Measurements from ENCODE around the gene GPR161.

GPR161 gene

GRCh38 chr1:168091063-168091462 lies 45.7 kb downstream of the GPR161 start:
- H3K27ac Mint-ChIP-seq: no peak overlapping the region
- H3K4me1 Mint-ChIP-seq (ENCODE audit: low read depth): no peaks in the 10 kb centered on the region
- no peaks in the 10 kb centered on the region for H3K9me3 Mint-ChIP-seq
- no peaks in the 10 kb centered on the region for H3K36me3 Mint-ChIP-seq (ENCODE audit: low read depth)
- no peak overlapping the region for H3K4me3 Mint-ChIP-seq
- peaks cover 7% of the 10 kb centered on the region for H3K27me3 Mint-ChIP-seq

- H3K4me1 Mint-ChIP-seq (ENCODE audit: low read depth): no peaks in the 10 kb centered on the region
- no peak overlapping the region for H3K4me3 Mint-ChIP-seq
- H3K36me3 Mint-ChIP-seq (ENCODE audit: low read depth): no peaks in the 10 kb centered on the region
- H3K27ac Mint-ChIP-seq: no peak overlapping the region
- no peaks in the 10 kb centered on the region for H3K9me3 Mint-ChIP-seq
- peaks cover 7% of the 10 kb centered on the region for H3K27me3 Mint-ChIP-seq
Measured at GRCh38 chr1:168090395-168090794, 46.3 kb downstream of the GPR161 start.

GRCh38 chr1:168089979-168090337 lies 46.8 kb downstream of the GPR161 start:
- Mint-ChIP-seq H3K36me3 (ENCODE audit: low read depth) (no peaks in the 10 kb centered on the region), H3K27ac (no peak overlapping the region), H3K27me3 (peaks cover 7% of the 10 kb centered on the region), H3K4me3 (no peak overlapping the region), H3K4me1 (ENCODE audit: low read depth) (no peaks in the 10 kb centered on the region), H3K9me3 (no peaks in the 10 kb centered on the region)

DNA sequence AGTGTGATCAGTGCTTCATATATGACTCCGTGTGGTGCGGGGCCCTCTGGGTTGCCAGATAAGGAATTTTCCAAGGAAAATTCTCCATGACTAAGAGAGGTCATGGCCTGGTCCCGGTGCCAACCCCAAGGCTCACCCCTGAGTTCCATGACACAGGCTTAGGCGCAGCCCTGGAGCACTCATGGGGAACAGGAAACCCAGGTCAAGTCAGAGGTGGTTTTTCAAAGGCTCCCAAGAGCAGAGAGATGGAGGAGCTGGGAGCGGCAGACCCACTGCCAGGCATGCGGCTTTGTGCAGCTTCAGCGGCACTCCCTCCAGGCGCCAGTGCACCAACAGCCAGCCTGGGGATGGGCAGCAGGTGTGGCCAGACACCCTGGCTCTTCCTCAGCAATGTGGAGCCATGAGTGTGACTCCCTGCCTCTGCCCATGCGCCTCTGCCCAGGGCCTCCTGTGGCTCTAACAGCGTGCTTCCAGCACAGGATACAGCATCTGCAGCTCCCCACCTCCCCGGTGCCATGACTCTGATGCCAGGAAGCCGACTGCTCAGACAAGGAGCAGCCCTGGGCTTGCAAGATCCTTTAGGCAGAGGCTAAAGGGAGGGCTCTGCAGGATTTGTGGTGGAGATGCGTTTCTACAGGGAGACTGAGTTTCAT lies 47.3 kb downstream of the GPR161 start:
- Mint-ChIP-seq H3K9me3 (no peaks in the 10 kb centered on the region), H3K27ac (no peak overlapping the region), H3K27me3 (peaks cover 6% of the 10 kb centered on the region), H3K36me3 (ENCODE audit: low read depth) (no peaks in the 10 kb centered on the region), H3K4me1 (ENCODE audit: low read depth) (no peaks in the 10 kb centered on the region), H3K4me3 (no peak overlapping the region)

DNA sequence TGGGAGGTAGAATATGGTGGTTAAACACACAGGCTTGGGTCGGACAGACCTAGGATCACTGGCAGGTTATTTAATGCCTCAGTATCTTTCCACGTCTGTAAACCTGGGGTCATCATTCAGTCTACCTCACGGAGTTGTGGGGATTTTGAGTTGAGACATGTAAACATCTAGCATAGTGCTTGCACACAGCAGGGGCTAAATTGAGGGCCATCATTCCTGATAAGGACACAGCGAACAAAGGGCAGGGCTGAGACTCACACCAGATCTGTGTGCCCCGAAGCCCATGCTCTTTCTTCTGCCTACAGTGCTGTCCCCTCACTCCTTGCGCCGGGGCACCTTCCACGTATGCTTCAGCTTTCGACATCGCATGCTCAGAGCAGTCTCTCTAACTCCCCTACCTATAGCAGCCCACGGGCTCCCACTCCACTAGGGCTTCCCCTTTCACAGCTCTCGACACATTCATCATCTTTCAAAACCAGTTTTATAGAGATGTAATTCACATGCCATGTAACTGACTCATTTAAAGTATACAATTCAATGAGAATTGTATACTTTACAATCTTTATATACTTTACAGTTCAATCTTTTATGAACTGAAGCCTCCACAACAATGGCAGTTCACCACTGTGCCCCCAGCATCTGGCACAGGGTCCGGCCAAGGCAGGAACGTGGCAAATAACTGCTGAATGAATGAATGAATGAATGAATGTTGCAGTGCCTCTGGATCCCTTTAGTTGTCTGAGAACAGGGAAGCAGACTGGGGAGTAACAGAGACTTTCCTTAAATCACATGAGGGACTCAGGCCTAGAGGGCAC lies 48.0 kb downstream of the GPR161 start:
- no peak overlapping the region for H3K27ac Mint-ChIP-seq
- H3K9me3 Mint-ChIP-seq: no peaks in the 10 kb centered on the region
- H3K27me3 Mint-ChIP-seq: no peaks in the 10 kb centered on the region
- no peak overlapping the region for H3K4me3 Mint-ChIP-seq
- H3K36me3 Mint-ChIP-seq (ENCODE audit: low read depth): no peaks in the 10 kb centered on the region
- no peaks in the 10 kb centered on the region for H3K4me1 Mint-ChIP-seq (ENCODE audit: low read depth)

GRCh38 chr1:168087696-168088095 lies 49.0 kb downstream of the GPR161 start:
- H3K36me3 Mint-ChIP-seq (ENCODE audit: low read depth): no peaks in the 10 kb centered on the region
- no peak overlapping the region for H3K27ac Mint-ChIP-seq
- H3K27me3 Mint-ChIP-seq: no peaks in the 10 kb centered on the region
- H3K4me1 Mint-ChIP-seq (ENCODE audit: low read depth): no peaks in the 10 kb centered on the region
- no peaks in the 10 kb centered on the region for H3K9me3 Mint-ChIP-seq
- H3K4me3 Mint-ChIP-seq: no peak overlapping the region

DNA sequence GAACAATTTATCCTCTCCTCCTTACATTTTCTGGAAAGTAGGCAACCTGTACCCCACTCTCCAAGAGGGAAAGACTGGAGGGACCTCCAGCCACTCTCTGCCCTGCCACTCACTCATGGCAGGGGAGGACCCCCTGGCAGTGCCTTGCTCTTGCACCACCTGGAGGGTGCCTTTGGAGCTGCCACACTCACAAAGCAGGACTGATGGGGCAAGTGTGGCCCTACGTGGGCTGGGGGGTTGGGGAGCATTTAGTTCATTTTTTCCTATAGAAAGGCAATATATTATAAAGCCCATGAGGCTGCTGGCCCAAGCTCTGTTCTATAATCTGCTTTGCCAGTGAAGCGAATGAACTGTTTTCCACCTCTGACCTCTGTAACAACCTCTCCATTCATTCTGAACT lies 50.3 kb downstream of the GPR161 start:
- H3K36me3 Mint-ChIP-seq (ENCODE audit: low read depth): no peaks in the 10 kb centered on the region
- H3K4me1 Mint-ChIP-seq (ENCODE audit: low read depth): no peaks in the 10 kb centered on the region
- no peak overlapping the region for H3K4me3 Mint-ChIP-seq
- H3K27me3 Mint-ChIP-seq: no peaks in the 10 kb centered on the region
- no peaks in the 10 kb centered on the region for H3K9me3 Mint-ChIP-seq
- no peak overlapping the region for H3K27ac Mint-ChIP-seq

- Mint-ChIP-seq H3K27ac (no peak overlapping the region), H3K27me3 (no peaks in the 10 kb centered on the region), H3K9me3 (no peaks in the 10 kb centered on the region), H3K36me3 (ENCODE audit: low read depth) (no peaks in the 10 kb centered on the region), H3K4me1 (ENCODE audit: low read depth) (no peaks in the 10 kb centered on the region), H3K4me3 (no peak overlapping the region)
Measured at GRCh38 chr1:168085401-168085872, 51.3 kb downstream of the GPR161 start.

DNA sequence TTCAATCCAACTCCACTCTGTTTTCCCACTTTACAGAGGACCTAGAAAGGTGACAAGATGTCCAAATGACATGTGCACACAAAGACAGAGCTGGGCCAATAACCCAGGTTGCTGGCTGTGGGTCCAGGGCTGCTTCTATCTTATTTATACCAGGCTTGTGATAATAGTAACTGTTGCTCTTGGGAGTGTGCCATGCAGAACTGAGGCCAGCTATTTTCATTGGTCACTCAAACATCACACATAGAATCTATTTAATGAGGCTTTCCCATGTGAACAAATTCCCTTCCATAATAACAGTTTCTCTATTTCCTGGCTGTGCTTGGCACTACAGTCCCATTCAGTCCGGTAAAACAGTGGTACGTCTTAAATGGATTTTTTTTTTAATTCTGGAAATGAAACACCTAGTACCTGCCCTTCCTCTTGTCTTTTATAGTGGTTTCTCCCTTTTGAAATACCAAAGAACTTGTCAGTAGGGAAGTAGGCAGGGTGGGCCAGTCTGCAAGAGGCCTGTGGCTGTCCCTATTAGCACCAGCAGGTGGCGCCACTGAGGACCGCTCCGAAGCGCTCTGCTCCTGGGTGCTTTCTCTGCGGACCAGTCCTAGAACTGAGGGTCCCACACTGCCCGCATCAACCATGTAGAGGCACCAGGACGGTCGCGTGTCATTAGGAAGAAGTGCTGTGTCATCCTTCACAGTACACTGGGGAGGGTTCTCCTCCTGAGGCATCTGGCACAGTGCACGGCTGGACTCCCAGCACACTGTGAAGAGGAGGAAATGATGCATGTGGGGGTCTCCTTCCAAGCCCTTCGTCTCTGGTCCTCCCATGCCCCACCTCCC lies 52.1 kb downstream of the GPR161 start:
- Mint-ChIP-seq H3K36me3 (ENCODE audit: low read depth) (no peaks in the 10 kb centered on the region), H3K4me3 (peak overlapping the region; percentile 17), H3K4me1 (ENCODE audit: low read depth) (no peaks in the 10 kb centered on the region), H3K27me3 (no peaks in the 10 kb centered on the region), H3K27ac (no peak overlapping the region), H3K9me3 (no peaks in the 10 kb centered on the region)

DNA sequence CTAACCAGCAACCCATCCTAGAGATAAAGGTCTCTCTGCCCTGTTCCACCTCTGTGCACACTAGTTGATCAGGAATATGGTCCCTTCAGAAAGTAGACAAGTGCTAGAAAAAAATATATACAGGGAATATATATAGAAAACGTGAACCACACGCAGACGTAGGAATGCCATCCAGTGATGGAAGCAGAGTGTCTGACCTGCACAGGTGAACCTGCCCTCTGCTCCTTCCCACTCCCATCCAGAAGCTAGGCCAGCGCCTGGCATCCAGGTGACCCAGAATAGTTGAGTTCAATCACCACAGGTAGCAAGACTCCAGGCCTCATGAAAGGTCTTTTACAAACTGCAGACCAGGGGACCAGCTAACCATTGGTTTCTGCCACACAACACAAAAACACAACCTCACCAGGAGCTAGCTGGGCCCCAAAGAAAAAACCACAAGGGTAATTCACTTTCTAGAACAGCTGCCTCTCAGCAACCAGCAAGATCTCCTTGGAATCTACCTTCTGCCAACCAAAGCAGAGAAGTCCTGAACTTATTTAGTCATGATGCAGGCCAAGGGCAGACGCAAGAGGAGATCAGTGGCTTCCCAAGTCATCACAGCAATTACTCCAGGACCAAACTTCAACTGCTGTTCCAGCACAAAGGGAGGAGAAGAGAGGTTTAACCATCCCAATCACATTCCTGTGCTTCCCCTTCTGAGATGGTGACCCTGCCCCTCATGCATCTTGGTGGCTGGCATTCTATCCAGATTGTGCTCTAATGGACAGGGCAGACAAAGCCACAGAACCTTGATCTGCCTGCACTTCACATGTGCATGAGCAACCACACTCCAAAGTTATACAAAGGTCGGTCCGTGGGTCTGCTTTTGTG lies 53.0 kb downstream of the GPR161 start:
- H3K27ac Mint-ChIP-seq: no peak overlapping the region
- H3K9me3 Mint-ChIP-seq: no peaks in the 10 kb centered on the region
- no peak overlapping the region for H3K4me3 Mint-ChIP-seq
- no peaks in the 10 kb centered on the region for H3K27me3 Mint-ChIP-seq
- H3K4me1 Mint-ChIP-seq (ENCODE audit: low read depth): no peaks in the 10 kb centered on the region
- no peaks in the 10 kb centered on the region for H3K36me3 Mint-ChIP-seq (ENCODE audit: low read depth)

DNA sequence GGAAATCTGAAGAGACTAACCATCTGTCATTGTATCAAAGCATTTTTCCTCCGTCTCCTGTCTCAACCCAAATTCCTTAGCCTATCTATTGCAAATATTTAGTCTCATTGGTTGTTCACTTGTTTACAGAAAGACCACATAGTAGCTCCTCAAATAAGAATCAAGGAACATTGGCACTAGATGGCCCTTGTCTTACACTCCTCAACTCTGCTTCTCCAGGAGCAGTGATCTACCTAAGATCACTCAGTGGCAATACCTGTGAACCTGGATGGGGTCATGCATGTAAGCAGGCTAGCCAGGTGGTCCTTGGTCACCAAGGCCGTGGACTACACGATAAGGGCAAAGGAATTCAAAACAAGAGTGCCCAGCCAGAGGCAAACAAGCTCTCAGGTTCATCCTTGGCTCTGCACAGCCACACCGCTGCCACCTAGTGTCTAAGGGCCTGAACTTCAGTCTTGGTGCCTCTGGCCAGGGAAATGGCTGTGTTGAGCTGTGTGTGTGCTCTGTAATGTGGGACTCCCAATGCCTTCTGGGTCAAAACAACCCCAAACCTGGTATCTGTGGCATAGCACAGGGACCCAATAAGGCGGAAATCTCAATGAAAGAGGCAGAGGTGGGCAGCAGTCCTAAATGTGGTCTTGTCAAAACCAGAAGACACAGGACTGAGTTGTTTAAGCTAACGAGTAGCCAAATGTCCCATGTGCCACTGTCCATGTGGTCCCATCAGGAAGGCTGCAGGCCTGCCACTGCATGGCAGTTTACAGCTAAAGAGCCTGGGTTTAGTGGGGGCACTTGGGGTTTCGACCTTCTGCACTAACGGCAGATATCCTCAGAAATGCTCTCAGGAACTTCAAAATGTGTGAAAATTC lies 54.5 kb downstream of the GPR161 start:
- no peaks in the 10 kb centered on the region for H3K9me3 Mint-ChIP-seq
- no peak overlapping the region for H3K27ac Mint-ChIP-seq

GRCh38 chr1:168081373-168082007 lies 55.2 kb downstream of the GPR161 start:
- H3K27ac Mint-ChIP-seq: no peak overlapping the region

More for the DNA sequence above, 54.5 kb downstream of the GPR161 start:
- Mint-ChIP-seq H3K4me3 (no peak overlapping the region), H3K36me3 (ENCODE audit: low read depth) (no peaks in the 10 kb centered on the region), H3K27me3 (no peaks in the 10 kb centered on the region), H3K4me1 (ENCODE audit: low read depth) (no peaks in the 10 kb centered on the region)

DNA sequence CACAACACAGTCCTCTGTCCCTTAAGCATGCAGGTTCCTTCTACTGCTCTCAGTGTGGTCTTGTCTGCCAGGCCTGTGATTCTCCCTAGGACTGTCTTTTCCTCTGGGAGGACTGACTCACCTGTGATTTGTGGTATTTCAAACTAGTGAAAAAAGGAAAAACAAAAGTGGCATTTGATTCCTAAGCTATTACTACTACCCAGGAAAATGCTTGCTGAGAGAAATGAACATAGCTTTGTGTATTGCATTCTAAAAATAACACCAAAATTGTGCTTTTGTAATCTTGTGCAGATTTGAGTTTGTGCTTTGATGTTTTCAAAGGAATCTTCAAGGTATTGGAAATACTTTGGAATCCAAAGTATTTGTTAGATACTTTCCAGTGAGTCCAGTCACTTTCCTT lies 57.0 kb downstream of the GPR161 start:
- no peaks in the 10 kb centered on the region for H3K9me3 Mint-ChIP-seq
- no peak overlapping the region for H3K27ac Mint-ChIP-seq
- H3K4me3 Mint-ChIP-seq: no peak overlapping the region
- H3K27me3 Mint-ChIP-seq: no peaks in the 10 kb centered on the region
- peaks cover 17% of the 10 kb centered on the region for H3K36me3 Mint-ChIP-seq (ENCODE audit: low read depth)
- H3K4me1 Mint-ChIP-seq (ENCODE audit: low read depth): no peaks in the 10 kb centered on the region

More at GRCh38 chr1:168081373-168082007, 55.2 kb downstream of the GPR161 start:
- Mint-ChIP-seq H3K9me3 (no peaks in the 10 kb centered on the region), H3K27me3 (no peaks in the 10 kb centered on the region), H3K36me3 (ENCODE audit: low read depth) (peaks cover 4% of the 10 kb centered on the region), H3K4me1 (ENCODE audit: low read depth) (no peaks in the 10 kb centered on the region), H3K4me3 (no peak overlapping the region)
